Upper lobe of left lung (tissue), 4 donors: ENCODE data around the gene TUSC1.

Source experiments
- POLR2A ChIP-seq, 4 donors: fragments of 450-650 bp; IDR thresholded peaks; one replicate each; pipeline ENCODE4 v1.5.1; 2016 to 2017; ENCODE audit warnings: antibody characterized with exemption in 4 of 4, mild to moderate bottlenecking in 2 of 4
- TF ChIP-seq, protein P1 (sequence below), 6 experiments: fragments of 450-650 bp in 4 of 6; fragments of 200-600 bp in 2 of 6; sonication (generic) in 2 of 6; IDR thresholded peaks; one replicate each; pipeline ENCODE4 v1.5.1; 2016 to 2019; ENCODE audit warnings: antibody characterized with exemption in 6 of 6

GRCh38 chr9:25704800-25705199 lies 26.6 kb upstream of the TUSC1 start:
- TF ChIP-seq, protein P1, sequence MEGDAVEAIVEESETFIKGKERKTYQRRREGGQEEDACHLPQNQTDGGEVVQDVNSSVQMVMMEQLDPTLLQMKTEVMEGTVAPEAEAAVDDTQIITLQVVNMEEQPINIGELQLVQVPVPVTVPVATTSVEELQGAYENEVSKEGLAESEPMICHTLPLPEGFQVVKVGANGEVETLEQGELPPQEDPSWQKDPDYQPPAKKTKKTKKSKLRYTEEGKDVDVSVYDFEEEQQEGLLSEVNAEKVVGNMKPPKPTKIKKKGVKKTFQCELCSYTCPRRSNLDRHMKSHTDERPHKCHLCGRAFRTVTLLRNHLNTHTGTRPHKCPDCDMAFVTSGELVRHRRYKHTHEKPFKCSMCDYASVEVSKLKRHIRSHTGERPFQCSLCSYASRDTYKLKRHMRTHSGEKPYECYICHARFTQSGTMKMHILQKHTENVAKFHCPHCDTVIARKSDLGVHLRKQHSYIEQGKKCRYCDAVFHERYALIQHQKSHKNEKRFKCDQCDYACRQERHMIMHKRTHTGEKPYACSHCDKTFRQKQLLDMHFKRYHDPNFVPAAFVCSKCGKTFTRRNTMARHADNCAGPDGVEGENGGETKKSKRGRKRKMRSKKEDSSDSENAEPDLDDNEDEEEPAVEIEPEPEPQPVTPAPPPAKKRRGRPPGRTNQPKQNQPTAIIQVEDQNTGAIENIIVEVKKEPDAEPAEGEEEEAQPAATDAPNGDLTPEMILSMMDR (IDR thresholded peaks at IDR 0.05) = no peak
- no peak for TF ChIP-seq POLR2A (IDR thresholded peaks at IDR 0.05)
